Jurkat, Clone E6-1 (cell line): ENCODE measurements around the gene ANKRD13D.
"Not testable (repeated sequence)": the region's sequence is repeated elsewhere in the genome, so short reads cannot be mapped to it uniquely, and the experiment has no call there.

Experiments
- DNase-seq: peaks from one replicate; pipeline ENCODE4 v3.0.0-alpha.2; 2011; ENCODE audit warnings: low read depth, low spot score
- H3K4me3 ChIP-seq: 2 replicates; pipeline ENCODE4 v1.5.1; 2011; ENCODE audit warnings: mild to moderate bottlenecking, low read length, control low read depth, moderate library complexity

Gene ANKRD13D

GRCh38 chr11:67260885-67261639, 28.0 kb upstream of the ANKRD13D start:
- peak overlapping the region; percentile 37 for H3K4me3 ChIP-seq
- DNase-seq: not testable (repeated sequence)

DNA sequence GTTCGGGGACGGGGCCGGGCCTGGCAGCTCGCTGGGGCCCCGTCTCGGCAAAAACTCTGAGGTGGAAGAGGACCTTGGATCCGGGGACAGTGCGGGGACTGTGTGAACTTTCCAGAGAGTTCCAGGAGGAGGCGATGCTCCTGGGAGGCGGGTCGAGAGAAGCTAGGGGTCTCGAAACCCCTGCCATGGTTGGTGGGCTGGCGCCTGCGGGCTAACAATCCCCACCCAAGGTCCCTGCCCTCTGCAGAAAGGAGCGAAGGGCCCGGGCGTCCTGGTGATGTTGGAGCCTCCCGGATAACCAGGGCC, 27.5 kb upstream of the ANKRD13D start:
- DNase-seq: no peak

DNA sequence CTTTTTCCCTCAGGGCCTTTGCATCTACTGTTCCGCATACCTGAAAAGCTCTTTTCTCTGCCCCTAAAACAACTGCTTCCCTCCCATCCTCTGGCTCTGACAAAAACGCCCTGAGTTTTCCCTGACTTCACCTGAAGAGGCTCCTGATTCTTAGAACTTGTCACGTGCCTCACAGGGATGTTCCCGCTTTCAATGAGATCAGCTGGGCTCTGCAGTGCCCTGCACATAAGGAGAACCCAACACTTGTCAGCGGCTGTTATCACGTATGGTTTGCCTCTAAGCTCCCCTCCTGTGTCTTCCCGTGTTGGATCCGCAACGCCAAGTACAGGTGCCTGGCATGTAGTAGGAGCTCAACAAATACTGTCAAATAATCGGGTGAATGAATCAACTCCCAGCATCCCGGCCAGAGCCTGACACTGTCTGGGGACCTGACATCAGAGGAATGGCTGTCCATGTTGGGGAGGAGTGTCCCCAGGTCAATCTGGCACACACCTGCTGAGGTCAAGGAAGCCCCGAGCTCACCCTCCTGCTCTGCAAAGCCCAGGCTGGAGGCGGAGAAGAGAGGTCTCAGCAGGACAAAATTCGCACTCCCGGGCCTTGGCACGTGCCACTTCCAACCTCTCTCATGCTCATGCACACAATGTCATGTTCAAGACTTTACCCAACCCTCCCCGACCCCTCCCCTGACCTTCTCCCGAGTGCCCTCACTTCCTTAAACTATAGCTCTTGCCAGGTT, 27.0 kb upstream of the ANKRD13D start:
- DNase-seq: no peak
- peak overlapping the region; percentile 20 for H3K4me3 ChIP-seq

More for the DNA sequence above, 27.5 kb upstream of the ANKRD13D start:
- H3K4me3 ChIP-seq: peak overlapping the region; percentile 20; the same call in 1 of the 2 replicates

DNA sequence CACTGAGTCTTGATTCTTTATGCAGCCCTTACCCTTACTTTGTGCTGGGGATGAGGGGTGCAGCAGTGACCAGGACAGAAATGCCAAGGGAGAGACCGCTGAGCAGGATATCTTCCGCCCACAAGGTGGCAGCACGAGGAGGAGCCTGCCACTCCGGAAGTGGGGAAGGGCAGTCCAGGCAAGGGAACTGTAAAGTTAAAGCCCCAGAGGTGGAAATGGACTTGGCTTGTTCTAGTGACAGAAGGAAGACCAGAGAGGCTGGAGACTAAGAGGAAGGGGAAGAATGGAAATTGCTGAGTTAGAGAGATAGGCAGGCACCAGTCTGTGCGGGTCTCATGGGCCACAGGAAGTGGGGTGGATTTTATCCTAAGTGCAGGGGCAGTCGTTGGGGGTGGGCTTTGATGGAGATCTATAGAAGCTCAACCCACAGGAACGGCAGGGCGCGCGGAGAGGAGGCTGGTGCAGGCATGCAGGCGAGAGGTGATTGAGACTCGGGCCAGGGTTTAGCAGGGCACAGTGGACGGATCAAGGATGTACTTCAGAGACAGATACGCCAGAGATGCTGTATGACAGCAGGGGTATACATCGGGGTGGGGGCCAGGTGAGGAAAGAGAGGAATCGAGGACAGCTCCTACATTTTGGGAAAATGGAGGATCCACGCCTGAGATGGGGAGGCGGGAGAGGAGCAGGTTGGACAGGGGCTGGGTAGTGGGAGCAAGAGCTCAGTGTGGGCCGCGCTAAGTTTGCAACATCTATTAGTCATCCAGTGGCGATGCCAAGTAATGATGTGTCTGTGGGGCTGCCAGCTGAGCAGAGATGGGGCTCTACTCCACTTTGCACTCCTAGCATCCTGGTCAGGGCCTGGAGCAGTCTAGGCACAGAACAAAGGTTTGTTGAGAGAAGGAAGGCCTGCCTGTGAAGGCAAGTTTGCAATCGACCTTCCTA, 26.1 kb upstream of the ANKRD13D start:
- peak; percentile 69 for DNase-seq
- H3K4me3 ChIP-seq: peak overlapping the region; percentile 20

- DNase-seq: no peak
- no peak overlapping the region for H3K4me3 ChIP-seq
These were observed 24.8 kb upstream of the ANKRD13D start for GRCh38 chr11:67264260-67264659.

DNA sequence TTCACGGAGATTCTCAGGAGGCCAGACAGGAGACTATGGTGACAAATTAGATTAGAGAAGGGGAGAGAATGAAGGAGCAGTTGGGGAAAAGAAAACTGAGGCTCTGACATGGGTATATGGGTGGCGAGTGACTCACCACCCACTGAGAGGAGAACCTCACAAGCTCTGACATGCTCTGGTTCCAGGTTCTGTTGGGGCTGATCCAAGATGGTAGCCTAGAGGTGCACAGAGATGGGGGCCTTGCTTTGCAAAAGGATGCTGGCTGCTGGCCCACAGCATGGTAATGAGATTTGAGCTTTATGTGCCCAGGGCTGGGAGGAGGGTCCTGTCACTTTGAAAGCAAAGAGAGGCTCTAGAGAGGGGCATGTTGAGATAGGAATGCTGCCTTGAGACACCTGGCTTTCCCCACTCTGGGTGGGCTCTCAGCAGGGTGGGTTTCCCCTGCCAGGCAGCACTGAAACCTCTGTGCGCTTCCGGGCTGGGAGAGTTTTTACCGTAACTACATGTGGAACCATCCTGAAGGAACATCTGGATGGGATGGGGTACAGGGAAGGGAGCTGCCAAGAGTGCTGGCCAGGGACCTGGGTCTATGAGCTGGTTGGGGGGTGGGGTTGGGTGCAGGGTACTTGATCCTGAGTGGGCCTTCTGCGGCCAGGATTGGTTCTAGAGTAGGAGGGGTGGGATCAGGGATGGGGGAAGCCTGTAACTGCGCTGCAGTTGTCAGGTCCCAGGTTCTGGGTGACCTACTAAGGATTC, 24.0 kb upstream of the ANKRD13D start:
- H3K4me3 ChIP-seq: no peak overlapping the region
- DNase-seq: no peak

- peak overlapping the region; percentile 37 for H3K4me3 ChIP-seq
- no peak for DNase-seq
These were observed 23.3 kb upstream of the ANKRD13D start for GRCh38 chr11:67265633-67266448.

GRCh38 chr11:67266449-67267187, 22.5 kb upstream of the ANKRD13D start, which contains the start of gene GRK2:
Gene GRK2, plus strand, starts transcription at chr11:67266473. Its CDS starts 227 bp downstream, at chr11:67266700.
- DNase-seq: no peak
- peak within 1 kb of the TSS; percentile 89 for H3K4me3 ChIP-seq

GRCh38 chr11:67267188-67268080, 21.7 kb upstream of the ANKRD13D start:
- peak overlapping the region; percentile 89 for H3K4me3 ChIP-seq
- no peak for DNase-seq

DNA sequence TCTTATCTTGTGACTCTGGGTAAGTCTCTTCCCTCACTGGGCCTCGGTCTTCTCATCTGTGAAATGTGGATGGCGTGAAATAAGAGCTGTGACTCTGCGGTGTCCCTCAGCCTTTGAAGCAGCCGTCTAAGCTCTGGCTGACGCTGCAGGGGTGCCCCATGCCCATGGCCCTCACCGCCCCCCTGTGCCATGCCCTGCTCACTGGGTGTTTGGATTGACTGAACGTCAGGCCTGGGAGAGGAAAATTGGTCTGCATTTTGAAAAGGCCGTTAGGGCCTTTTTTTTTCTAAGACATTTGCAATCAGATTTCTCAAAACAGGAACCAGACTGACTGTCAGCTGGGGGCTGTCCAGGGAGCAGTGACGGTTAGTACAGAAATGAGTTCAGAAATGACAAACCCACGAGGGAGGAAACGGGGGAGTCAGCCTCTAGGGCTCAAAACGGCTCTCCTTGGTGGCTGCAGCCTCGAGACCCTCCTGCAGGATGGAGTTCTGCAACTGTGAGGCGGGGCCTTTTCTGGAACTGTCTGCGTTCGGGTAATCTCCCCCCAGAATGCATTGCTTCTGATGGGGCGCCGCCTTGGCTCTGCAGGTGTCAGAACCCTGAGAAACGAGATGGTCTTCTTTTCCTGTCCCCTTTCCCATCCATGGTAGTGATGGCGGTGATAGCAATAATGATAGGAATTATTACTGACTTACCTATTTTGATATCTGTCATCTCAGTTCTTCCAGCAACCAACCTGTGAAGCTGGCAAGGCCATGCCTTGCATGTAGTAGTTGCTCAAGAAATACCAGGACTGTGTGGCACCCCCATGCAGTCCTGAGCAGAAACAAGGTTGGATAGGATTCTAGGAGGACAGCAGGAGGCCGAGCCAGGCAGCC, 20.8 kb upstream of the ANKRD13D start:
- no peak for DNase-seq

GRCh38 chr11:67268962-67269268, 20.2 kb upstream of the ANKRD13D start:
- DNase-seq: no peak
- H3K4me3 ChIP-seq: peak overlapping the region; percentile 44; the same call in 1 of the 2 replicates

More for the DNA sequence above, 20.8 kb upstream of the ANKRD13D start:
- H3K4me3 ChIP-seq: peak overlapping the region; percentile 89

DNA sequence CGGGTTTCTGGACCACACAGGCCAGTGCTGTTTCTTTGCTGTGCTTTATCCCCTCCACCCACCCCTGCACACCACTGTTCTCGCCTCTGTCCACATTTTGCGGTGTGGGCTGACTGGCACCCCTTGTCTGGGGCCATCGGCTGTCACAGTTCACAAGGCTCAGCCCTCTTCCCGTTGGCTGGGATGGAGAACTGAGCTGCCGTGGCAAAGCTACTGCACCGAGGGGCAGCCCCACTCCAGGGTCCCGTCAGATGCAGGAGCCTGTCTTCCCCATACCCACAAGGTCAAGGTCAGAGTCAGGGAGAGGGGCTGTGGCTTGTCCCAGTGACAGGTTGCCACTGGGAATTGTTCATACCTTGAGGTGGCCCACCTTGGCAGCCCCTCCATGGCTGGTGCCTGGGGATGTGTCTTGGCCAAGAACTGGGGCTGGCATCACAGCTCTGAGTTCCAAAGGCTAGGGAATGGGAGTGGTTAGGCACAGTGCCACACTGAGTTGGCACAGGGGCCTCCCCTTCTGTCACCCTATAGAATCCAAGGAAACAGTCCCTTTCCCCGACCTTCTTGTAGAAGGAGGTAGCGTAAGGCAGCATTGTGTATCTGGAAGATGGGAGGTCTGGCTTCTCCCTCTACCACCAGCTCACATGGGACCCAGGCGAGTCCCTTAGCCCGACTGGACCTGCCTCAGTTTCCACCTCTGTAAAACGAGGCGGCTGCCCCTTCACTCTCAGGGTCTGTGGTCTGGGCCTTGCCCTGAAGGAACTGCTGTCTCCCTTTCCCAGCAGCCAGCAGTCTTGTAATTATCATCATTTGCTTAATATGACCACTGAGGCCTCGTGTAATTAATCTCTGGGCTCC, 19.5 kb upstream of the ANKRD13D start:
- peak overlapping the region; percentile 44 for H3K4me3 ChIP-seq
- no peak for DNase-seq

- H3K4me3 ChIP-seq: peak overlapping the region; percentile 44
- no peak for DNase-seq
These were observed 18.6 kb upstream of the ANKRD13D start for GRCh38 chr11:67270256-67271204.

- peak overlapping the region; percentile 44 for H3K4me3 ChIP-seq
These were observed 17.9 kb upstream of the ANKRD13D start for GRCh38 chr11:67271205-67271540.

More at GRCh38 chr11:67271205-67271540, 17.9 kb upstream of the ANKRD13D start:
- DNase-seq: no peak
